GM06990 (cell line): ENCODE data around the gene FRY.

ENCODE experiments used
- DNase-seq: peaks from one replicate; pipeline ENCODE4 v3.0.0-alpha.2; 2011; ENCODE audit not compliant: insufficient read length; ENCODE audit errors: extremely low read depth
- H3K27me3 ChIP-seq: replicated peaks from 2 replicates; pipeline ENCODE4 v1.6.0; 2011; ENCODE audit warnings: low read length; ENCODE audit not compliant: control insufficient read depth, insufficient read depth
- H3K36me3 ChIP-seq: 2 replicates; pipeline ENCODE4 v1.5.1; 2011; ENCODE audit warnings: low read length; ENCODE audit not compliant: control insufficient read depth, insufficient read depth
- H3K4me3 ChIP-seq: replicated peaks from 2 replicates; pipeline ENCODE4 v1.5.1; 2011; ENCODE audit warnings: low read depth, mild to moderate bottlenecking, control low read depth, low read length
- CTCF ChIP-seq: IDR thresholded peaks from 2 replicates; pipeline ENCODE4 v1.5.1; 2011; ENCODE audit warnings: low read length, control low read depth, mild to moderate bottlenecking, inconsistent platforms; ENCODE audit not compliant: insufficient read depth, poor library complexity, severe bottlenecking

FRY gene

GRCh38 chr13:32126756-32127155 is 95.2 kb downstream of the FRY start:
- H3K4me3 ChIP-seq = no peak overlapping the region
- no peak for DNase-seq
- no peak for TF ChIP-seq CTCF
- H3K27me3 ChIP-seq = no peaks in the 10 kb centered on the region
- no peaks in the 10 kb centered on the region for H3K36me3 ChIP-seq

- no peak for TF ChIP-seq CTCF
- Histone ChIP-seq H3K27me3 (no peaks in the 10 kb centered on the region), H3K4me3 (no peak overlapping the region), H3K36me3 (no peaks in the 10 kb centered on the region)
- no peak for DNase-seq
Observed at GRCh38 chr13:32127691-32128090, 96.1 kb downstream of the FRY start.

GRCh38 chr13:32134241-32135055 is 102.9 kb downstream of the FRY start:
- H3K27me3 ChIP-seq = no peaks in the 10 kb centered on the region
- no peak for TF ChIP-seq CTCF
- no peak for DNase-seq
- H3K4me3 ChIP-seq = no peak overlapping the region
- H3K36me3 ChIP-seq = no peaks in the 10 kb centered on the region

- no peak for DNase-seq
- Histone ChIP-seq H3K36me3 (no peaks in the 10 kb centered on the region), H3K4me3 (no peak overlapping the region), H3K27me3 (no peaks in the 10 kb centered on the region)
- no peak for TF ChIP-seq CTCF
Observed at GRCh38 chr13:32135056-32135390, 103.4 kb downstream of the FRY start.

- no peak for TF ChIP-seq CTCF
- Histone ChIP-seq H3K4me3 (no peak overlapping the region), H3K27me3 (no peaks in the 10 kb centered on the region), H3K36me3 (no peaks in the 10 kb centered on the region)
- DNase-seq = no peak
Observed at GRCh38 chr13:32135655-32136054, 104.1 kb downstream of the FRY start.

- no peaks in the 10 kb centered on the region for H3K27me3 ChIP-seq
- no peaks in the 10 kb centered on the region for H3K36me3 ChIP-seq
- DNase-seq = no peak
- no peak for TF ChIP-seq CTCF
- no peak overlapping the region for H3K4me3 ChIP-seq
Observed at GRCh38 chr13:32136061-32136460, 104.5 kb downstream of the FRY start.
